CD14-positive monocyte (primary cell): Measurements from ENCODE around the gene ZGPAT. TPM values are rescaled to one million over a fixed set of nuclear protein-coding genes. Genes with fewer than 3 reads are reported as not detected.

ENCODE experiments used
- DNase-seq, 3 donors: peaks; one replicate each; pipeline ENCODE4 v3.0.0-alpha.2; 2011 to 2022
- H2AFZ ChIP-seq: 2 replicates; pipeline ENCODE4 v1.6.0; 2012; ENCODE audit warnings: mild to moderate bottlenecking, low read depth, low read length, inconsistent platforms; ENCODE audit not compliant: insufficient read depth, poor library complexity, severe bottlenecking
- H3K27ac ChIP-seq, 2 donors: 1 replicate in 1 of 2; 2 replicates in 1 of 2; pipeline ENCODE4 v1.5.1; 2012 to 2013; ENCODE audit warnings: low read length in 2 of 2, control low read depth in 1 of 2, inconsistent platforms in 1 of 2, low read depth in 1 of 2, mild to moderate bottlenecking in 1 of 2
- H3K27me3 ChIP-seq, 2 donors: one replicate each; pipeline versions ENCODE4 v1.6.0 to v1.6.1; 2011 to 2013; ENCODE audit warnings: low read length in 2 of 2; ENCODE audit not compliant: control insufficient read depth in 2 of 2, insufficient read depth in 2 of 2
- H3K36me3 ChIP-seq, 2 donors: replicated peaks in 1 of 2; 1 replicate in 1 of 2; 2 replicates in 1 of 2; pipeline versions ENCODE4 v1.5.1 to v1.6.1; 2012 to 2013; ENCODE audit warnings: low read length in 2 of 2, control low read depth in 1 of 2, inconsistent platforms in 1 of 2, mild to moderate bottlenecking in 1 of 2; ENCODE audit not compliant: insufficient read depth in 2 of 2, control insufficient read depth in 1 of 2
- H3K4me1 ChIP-seq, 2 donors: 1 replicate in 1 of 2; 2 replicates in 1 of 2; pipeline versions ENCODE4 v1.5.1 to v1.6.1; 2012 to 2013; ENCODE audit warnings: low read length in 2 of 2, control low read depth in 1 of 2, inconsistent platforms in 1 of 2, mild to moderate bottlenecking in 1 of 2, moderate library complexity in 1 of 2; ENCODE audit not compliant: insufficient read depth in 2 of 2, control insufficient read depth in 1 of 2
- H3K4me2 ChIP-seq: replicated peaks from 2 replicates; pipeline ENCODE3; 2012; ENCODE audit warnings: low read length, moderate library complexity, mild to moderate bottlenecking; ENCODE audit not compliant: poor library complexity, severe bottlenecking; ENCODE audit errors: extremely low read depth
- H3K4me3 ChIP-seq, 3 experiments: fragments of 200-600 bp in 1 of 3; sonication (generic) in 1 of 3; replicated peaks in 1 of 3; 1 replicate in 2 of 3; 2 replicates in 1 of 3; pipeline ENCODE4 v1.5.1; 2011 to 2013; ENCODE audit warnings: low read length in 3 of 3, mild to moderate bottlenecking in 3 of 3, control low read depth in 2 of 3, low read depth in 2 of 3, inconsistent platforms in 1 of 3, moderate library complexity in 1 of 3
- H3K79me2 ChIP-seq: 2 replicates; pipeline ENCODE4 v1.6.0; 2012; ENCODE audit warnings: mild to moderate bottlenecking, control low read depth, inconsistent platforms, low read length, moderate library complexity; ENCODE audit not compliant: insufficient read depth
- H3K9ac ChIP-seq: 2 replicates; pipeline ENCODE4 v1.6.0; 2017; ENCODE audit warnings: low read length, mild to moderate bottlenecking; ENCODE audit not compliant: insufficient read depth, poor library complexity, severe bottlenecking
- H3K9me3 ChIP-seq, 2 donors: replicated peaks in 1 of 2; 1 replicate in 1 of 2; 2 replicates in 1 of 2; pipeline versions ENCODE4 v1.5.1 to v1.6.1; 2012 to 2013; ENCODE audit warnings: low read length in 2 of 2, control low read depth in 1 of 2; ENCODE audit not compliant: control insufficient read depth in 1 of 2, insufficient read depth in 1 of 2
- H4K20me1 ChIP-seq: 2 replicates; pipeline ENCODE4 v1.6.0; 2012; ENCODE audit warnings: mild to moderate bottlenecking, low read length, control low read depth, moderate library complexity; ENCODE audit not compliant: insufficient read depth
- H3K27ac Mint-ChIP-seq, 7 donors: one replicate each; pipeline ENCODE4 v1.8.0; 2020; ENCODE audit warnings: mild to moderate bottlenecking in 7 of 7, mixed read lengths in 7 of 7, moderate library complexity in 6 of 7, inconsistent platforms in 2 of 7
- H3K27me3 Mint-ChIP-seq, 3 donors: one replicate each; pipeline ENCODE4 v1.8.0; 2021 to 2022; ENCODE audit warnings: low read depth in 3 of 3, mild to moderate bottlenecking in 3 of 3, mixed read lengths in 3 of 3, moderate library complexity in 3 of 3, inconsistent platforms in 1 of 3
- H3K36me3 Mint-ChIP-seq, 2 donors: one replicate each; pipeline ENCODE4 v1.8.0; 2020; ENCODE audit warnings: mixed read lengths in 2 of 2, inconsistent platforms in 1 of 2, mild to moderate bottlenecking in 1 of 2
- H3K4me1 Mint-ChIP-seq: one replicate; pipeline ENCODE4 v1.8.0; 2020; ENCODE audit warnings: mild to moderate bottlenecking, mixed read lengths
- H3K4me3 Mint-ChIP-seq, 2 donors: one replicate each; pipeline ENCODE4 v1.8.0; 2020; ENCODE audit warnings: mild to moderate bottlenecking in 2 of 2, mixed read lengths in 2 of 2, moderate library complexity in 1 of 2
- H3K9me3 Mint-ChIP-seq, 7 donors: one replicate each; pipeline ENCODE4 v1.8.0; 2020 to 2022; ENCODE audit warnings: mixed read lengths in 7 of 7, mild to moderate bottlenecking in 6 of 7, moderate library complexity in 6 of 7, inconsistent platforms in 2 of 7
- WGBS: methylation state at CpG from one replicate; pipeline ENCODE4 v1.1.5; 2013; ENCODE audit warnings: missing lambda C conversion rate; ENCODE audit not compliant: insufficient coverage; 5-methylcytosine and 5-hydroxymethylcytosine counted together
- intact Hi-C, 2 donors: fragments of 100-400 bp; cut with micrococcal nuclease; formaldehyde crosslinking; loops; one replicate each; pipeline versions ENCODE4 v1.15.0 to v1.15.1; 2023
- polyA plus RNA-seq, 3 donors: library from polyadenylated mRNA; depleted of rRNA in 1 of 3; unstranded in 2 of 3; stranded (reverse) in 1 of 3; fragments of 300-500 nt in 2 of 3; fragments of >200 nt in 1 of 3; fragmentation: Illumina TruSeq in 2 of 3; gene quantifications; 1 replicate in 2 of 3; 2 replicates in 1 of 3; pipeline ENCODE4 v1.2.3, GENCODE V29; 2012 to 2021
- TF ChIP-seq, protein P1 (sequence below): fragments of 200-600 bp; IDR thresholded peaks from one replicate; pipeline ENCODE4 v1.8.0; 2022; ENCODE audit warnings: antibody characterized with exemption, mild to moderate bottlenecking

The ZGPAT gene
- polyA plus RNA-seq, 3 donors = 24.2 to 58.6 (median 28.3) TPM

DNA sequence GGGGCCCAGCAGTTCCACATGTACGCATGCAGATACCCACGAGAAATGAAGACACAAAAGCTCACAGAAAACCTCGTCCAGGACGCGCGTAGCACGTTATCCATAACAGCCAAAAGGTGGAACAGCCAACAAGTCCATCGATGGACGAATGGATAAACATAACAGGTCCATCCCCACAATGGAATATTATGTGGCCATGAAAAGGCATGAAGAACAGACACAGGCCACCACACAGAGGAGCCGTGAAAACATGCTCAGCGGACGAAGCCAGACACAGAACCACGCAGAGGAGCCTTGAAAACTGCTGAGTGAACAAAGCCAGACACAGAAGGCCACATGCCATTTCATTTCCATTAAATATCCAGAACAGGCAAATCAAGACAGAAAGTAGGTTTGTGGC lies 69.8 kb downstream of the ZGPAT start:
- H3K36me3 Mint-ChIP-seq = no peaks in the 10 kb centered on the region
- H3K9ac ChIP-seq = no peak overlapping the region
- TF ChIP-seq, protein P1, sequence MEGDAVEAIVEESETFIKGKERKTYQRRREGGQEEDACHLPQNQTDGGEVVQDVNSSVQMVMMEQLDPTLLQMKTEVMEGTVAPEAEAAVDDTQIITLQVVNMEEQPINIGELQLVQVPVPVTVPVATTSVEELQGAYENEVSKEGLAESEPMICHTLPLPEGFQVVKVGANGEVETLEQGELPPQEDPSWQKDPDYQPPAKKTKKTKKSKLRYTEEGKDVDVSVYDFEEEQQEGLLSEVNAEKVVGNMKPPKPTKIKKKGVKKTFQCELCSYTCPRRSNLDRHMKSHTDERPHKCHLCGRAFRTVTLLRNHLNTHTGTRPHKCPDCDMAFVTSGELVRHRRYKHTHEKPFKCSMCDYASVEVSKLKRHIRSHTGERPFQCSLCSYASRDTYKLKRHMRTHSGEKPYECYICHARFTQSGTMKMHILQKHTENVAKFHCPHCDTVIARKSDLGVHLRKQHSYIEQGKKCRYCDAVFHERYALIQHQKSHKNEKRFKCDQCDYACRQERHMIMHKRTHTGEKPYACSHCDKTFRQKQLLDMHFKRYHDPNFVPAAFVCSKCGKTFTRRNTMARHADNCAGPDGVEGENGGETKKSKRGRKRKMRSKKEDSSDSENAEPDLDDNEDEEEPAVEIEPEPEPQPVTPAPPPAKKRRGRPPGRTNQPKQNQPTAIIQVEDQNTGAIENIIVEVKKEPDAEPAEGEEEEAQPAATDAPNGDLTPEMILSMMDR = no peak
- no peaks in the 10 kb centered on the region for H3K79me2 ChIP-seq
- H3K4me1 ChIP-seq = no peaks in the 10 kb centered on the region
- no peak for DNase-seq
- H3K27me3 ChIP-seq = no peaks in the 10 kb centered on the region
- no peak overlapping the region for H3K4me3 ChIP-seq
- no peaks in the 10 kb centered on the region for H3K36me3 ChIP-seq
- peaks cover 4% of the 10 kb centered on the region for H3K4me1 Mint-ChIP-seq
- intact Hi-C loops = no loop called here
- H3K27ac Mint-ChIP-seq = no peak overlapping the region
- H3K9me3 Mint-ChIP-seq = peaks cover 0 to 2% (median 0%) of the 10 kb centered on the region in 7 donors
- peaks cover 7 to 19% (median 13%) of the 10 kb centered on the region in 3 donors for H3K27me3 Mint-ChIP-seq
- WGBS = 95% methylated on average over 7 of the region's 13 CpGs
- no peaks in the 10 kb centered on the region for H3K9me3 ChIP-seq
- H4K20me1 ChIP-seq = peaks cover 3% of the 10 kb centered on the region
- no peak overlapping the region for H3K27ac ChIP-seq
- no peak overlapping the region for H2AFZ ChIP-seq
- no peak overlapping the region for H3K4me3 Mint-ChIP-seq
- no peak overlapping the region for H3K4me2 ChIP-seq

DNA sequence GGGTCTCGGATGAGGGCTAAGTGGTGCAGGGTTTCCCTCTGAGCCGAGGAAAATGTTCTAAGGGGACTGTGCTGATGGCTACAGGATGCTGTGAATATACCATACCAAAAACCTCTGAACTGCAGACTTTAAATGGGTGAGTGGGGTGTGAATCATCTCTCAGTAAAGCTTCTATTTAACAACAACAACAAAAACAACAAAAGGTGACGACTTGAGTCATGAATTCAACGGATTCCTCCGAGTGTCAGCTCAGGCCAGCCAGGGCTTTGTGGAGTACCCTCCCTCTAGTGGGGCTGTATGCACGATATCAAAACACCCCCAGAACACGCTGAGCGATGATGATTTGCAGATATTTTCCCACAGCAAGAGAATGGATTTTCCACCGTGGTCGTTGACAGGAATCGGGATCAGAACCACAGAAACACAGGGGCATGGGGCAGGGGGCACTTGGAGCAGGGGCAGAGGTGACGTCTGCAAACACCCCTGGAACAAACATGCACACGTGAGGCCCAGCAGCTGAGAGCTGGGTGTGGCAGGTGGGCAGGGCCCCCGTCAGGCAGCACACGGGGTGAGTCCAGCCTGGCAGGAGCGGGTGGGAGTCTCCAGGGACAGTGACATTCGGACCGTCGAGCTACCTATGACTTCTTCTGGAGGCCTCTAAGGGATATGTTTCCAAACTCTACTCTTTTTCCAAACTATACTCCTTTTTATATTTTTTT lies 70.4 kb downstream of the ZGPAT start:
- H3K4me2 ChIP-seq = no peak overlapping the region
- Mint-ChIP-seq H3K27me3 (peaks cover 7 to 17% (median 13%) of the 10 kb centered on the region in 3 donors), H3K36me3 (no peaks in the 10 kb centered on the region), H3K27ac (no peak overlapping the region), H3K9me3 (peaks cover 0 to 2% (median 0%) of the 10 kb centered on the region in 7 donors), H3K4me3 (no peak overlapping the region), H3K4me1 (peaks cover under 1% of the 10 kb centered on the region)
- H2AFZ ChIP-seq = no peak overlapping the region
- no peaks in the 10 kb centered on the region for H3K79me2 ChIP-seq
- H3K9me3 ChIP-seq = no peaks in the 10 kb centered on the region
- H4K20me1 ChIP-seq = peaks cover 3% of the 10 kb centered on the region
- H3K4me1 ChIP-seq = no peaks in the 10 kb centered on the region
- no peak overlapping the region for H3K9ac ChIP-seq
- H3K36me3 ChIP-seq = no peaks in the 10 kb centered on the region
- no peaks in the 10 kb centered on the region for H3K27me3 ChIP-seq
- TF ChIP-seq, protein P1 = no peak
- 66% methylated on average over 14 of the region's 19 CpGs for WGBS
- no peak overlapping the region for H3K4me3 ChIP-seq
- no peak overlapping the region for H3K27ac ChIP-seq
- intact Hi-C loops = no loop called here
- DNase-seq = no peak
